Lung (tissue), 12 donors: Measurements from ENCODE around the gene SCD5. TPM values are rescaled to one million over a fixed set of nuclear protein-coding genes. Genes with fewer than 3 reads are reported as not detected.

Experiments
- ATAC-seq: fragments of 200-7000 bp; cut with Tn5 transposase; one replicate; pipeline ENCODE4 v1.9.1; 2020; ENCODE audit warnings: moderate number of reproducible peaks; ENCODE audit not compliant: insufficient read depth, low FRiP score
- DNase-seq, 3 donors: peaks; one replicate each; pipeline ENCODE4 v3.0.0-alpha.2; 2013 to 2017
- H3K27ac ChIP-seq, 2 donors: one replicate each; pipeline ENCODE4 v1.5.1; 2013; ENCODE audit warnings: mild to moderate bottlenecking in 2 of 2, moderate library complexity in 2 of 2, control low read depth in 1 of 2, inconsistent platforms in 1 of 2, low read depth in 1 of 2, low read length in 1 of 2
- H3K27me3 ChIP-seq, 3 donors: one replicate each; pipeline ENCODE4 v1.5.1; 2013; ENCODE audit warnings: low read length in 2 of 3; ENCODE audit not compliant: control insufficient read depth in 3 of 3, insufficient read depth in 3 of 3
- H3K36me3 ChIP-seq, 4 donors: one replicate each; pipeline ENCODE4 v1.5.1; 2013; ENCODE audit warnings: low read length in 4 of 4, mild to moderate bottlenecking in 1 of 4, moderate library complexity in 1 of 4; ENCODE audit not compliant: control insufficient read depth in 4 of 4, insufficient read depth in 4 of 4
- H3K4me1 ChIP-seq, 5 donors: one replicate each; pipeline ENCODE4 v1.5.1; 2013; ENCODE audit warnings: low read length in 5 of 5, mild to moderate bottlenecking in 2 of 5, moderate library complexity in 1 of 5; ENCODE audit not compliant: control insufficient read depth in 5 of 5, insufficient read depth in 5 of 5
- H3K4me3 ChIP-seq: one replicate; pipeline ENCODE4 v1.5.1; 2013; ENCODE audit warnings: mild to moderate bottlenecking, control low read depth, moderate library complexity
- H3K9ac ChIP-seq, 2 donors: one replicate each; pipeline ENCODE4 v1.5.1; 2013; ENCODE audit warnings: low read length in 2 of 2, control low read depth in 1 of 2; ENCODE audit not compliant: insufficient read depth in 1 of 2
- H3K9me3 ChIP-seq, 4 donors: one replicate each; pipeline ENCODE4 v1.5.1; 2013; ENCODE audit warnings: low read length in 3 of 4, mild to moderate bottlenecking in 1 of 4, moderate library complexity in 1 of 4; ENCODE audit not compliant: control insufficient read depth in 4 of 4, insufficient read depth in 3 of 4
- WGBS, 2 donors: extraction: QIAGEN DNeasy Blood & Tissue Kit; methylation state at CpG; one replicate each; pipeline ENCODE4 v1.1.7; 2013; 5-methylcytosine and 5-hydroxymethylcytosine counted together
- polyA plus RNA-seq, 2 donors: library from polyadenylated mRNA; stranded (reverse); fragments of 200-250 nt; gene quantifications; one replicate each; pipeline ENCODE4 v1.2.1, GENCODE V29; 2013
- total RNA-seq, 2 donors: library from RNA; depleted of rRNA in 1 of 2; stranded (reverse); fragments of >200 nt in 1 of 2; gene quantifications; one replicate each; pipeline ENCODE4 v1.2.1, GENCODE V29; 2014 to 2021
- TF ChIP-seq, protein P1 (sequence below): IDR thresholded peaks from 2 replicates; pipeline ENCODE4 v1.5.1; 2012; ENCODE audit warnings: mild to moderate bottlenecking; ENCODE audit errors: control extremely low read depth, extremely low read depth
- donor health status: control.
- donor health status: control.
- donor health status: Bipolar disorder and iron deficiency.
- donor health status: healthy.
- donor health status: DM: yes; HTN: yes; CAD: no.

SCD5 gene
- total and polyA plus RNA-seq, 4 donors: 5.0 to 22.6 (median 13.8) TPM

DNA sequence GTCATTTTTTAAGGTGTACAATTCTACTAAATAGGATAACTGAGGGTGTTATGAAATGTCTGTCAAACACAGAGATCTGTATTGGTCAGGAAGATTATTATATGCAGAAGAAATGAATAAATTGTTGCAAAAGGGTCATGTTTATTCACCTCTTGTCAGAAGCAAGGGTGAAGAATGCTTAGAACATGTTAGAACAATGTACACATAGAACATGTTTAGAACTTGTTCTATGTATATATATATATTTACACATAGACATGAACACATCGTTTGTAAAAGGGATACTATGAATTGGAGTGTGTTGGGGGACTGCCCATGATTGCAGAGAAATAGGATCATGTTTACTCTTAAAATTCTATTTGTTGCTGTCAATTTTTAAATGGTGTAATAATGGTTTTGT, 208.8 kb downstream of the SCD5 start:
- Histone ChIP-seq H3K27me3 (no peaks in the 10 kb centered on the region), H3K9me3 (no peaks in the 10 kb centered on the region), H3K4me3 (no peak overlapping the region), H3K36me3 (no peaks in the 10 kb centered on the region), H3K4me1 (peaks cover 0 to 14% (median 3%) of the 10 kb centered on the region in 5 donors), H3K9ac (no peak overlapping the region), H3K27ac (no peak overlapping the region)
- DNase-seq: no peak
- 65 to 72% methylated on average over 1 of the region's 1 CpG for WGBS, 2 donors
- ATAC-seq: no peak
- TF ChIP-seq, protein P1, sequence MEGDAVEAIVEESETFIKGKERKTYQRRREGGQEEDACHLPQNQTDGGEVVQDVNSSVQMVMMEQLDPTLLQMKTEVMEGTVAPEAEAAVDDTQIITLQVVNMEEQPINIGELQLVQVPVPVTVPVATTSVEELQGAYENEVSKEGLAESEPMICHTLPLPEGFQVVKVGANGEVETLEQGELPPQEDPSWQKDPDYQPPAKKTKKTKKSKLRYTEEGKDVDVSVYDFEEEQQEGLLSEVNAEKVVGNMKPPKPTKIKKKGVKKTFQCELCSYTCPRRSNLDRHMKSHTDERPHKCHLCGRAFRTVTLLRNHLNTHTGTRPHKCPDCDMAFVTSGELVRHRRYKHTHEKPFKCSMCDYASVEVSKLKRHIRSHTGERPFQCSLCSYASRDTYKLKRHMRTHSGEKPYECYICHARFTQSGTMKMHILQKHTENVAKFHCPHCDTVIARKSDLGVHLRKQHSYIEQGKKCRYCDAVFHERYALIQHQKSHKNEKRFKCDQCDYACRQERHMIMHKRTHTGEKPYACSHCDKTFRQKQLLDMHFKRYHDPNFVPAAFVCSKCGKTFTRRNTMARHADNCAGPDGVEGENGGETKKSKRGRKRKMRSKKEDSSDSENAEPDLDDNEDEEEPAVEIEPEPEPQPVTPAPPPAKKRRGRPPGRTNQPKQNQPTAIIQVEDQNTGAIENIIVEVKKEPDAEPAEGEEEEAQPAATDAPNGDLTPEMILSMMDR: no peak

DNA sequence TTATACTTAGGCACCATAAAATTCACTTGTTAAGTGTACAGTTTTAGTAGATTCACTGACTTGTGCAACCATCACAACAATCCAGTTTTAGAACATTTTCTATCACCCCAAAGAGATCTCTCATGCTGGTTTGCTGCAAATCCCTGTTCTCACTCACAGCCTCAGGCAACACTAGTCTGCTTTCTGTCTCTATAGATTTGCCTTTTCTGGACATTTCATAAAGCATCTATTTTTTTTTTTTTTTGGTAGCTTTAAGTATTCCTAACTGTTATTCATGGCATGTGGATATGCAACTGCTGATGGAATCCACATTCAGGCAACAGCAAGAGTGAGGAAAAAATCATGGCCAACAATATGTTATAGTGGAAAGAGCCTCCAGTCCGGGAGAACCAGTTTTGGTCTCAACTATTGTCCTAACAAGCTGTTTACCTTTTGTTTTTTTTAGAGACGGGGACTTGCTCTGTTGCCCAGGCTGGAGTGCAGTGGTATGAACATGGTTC, 209.8 kb downstream of the SCD5 start:
- TF ChIP-seq, protein P1: no peak
- no peaks in the 10 kb centered on the region for H3K27me3 ChIP-seq
- no peak overlapping the region for H3K9ac ChIP-seq
- no peak overlapping the region for H3K27ac ChIP-seq
- H3K9me3 ChIP-seq: no peaks in the 10 kb centered on the region
- no peak for DNase-seq
- H3K4me1 ChIP-seq: peaks cover 0 to 22% (median 4%) of the 10 kb centered on the region in 5 donors
- H3K4me3 ChIP-seq: no peak overlapping the region
- ATAC-seq: no peak
- WGBS, 2 donors: 88% methylated on average over 2 of the region's 2 CpGs
- no peaks in the 10 kb centered on the region for H3K36me3 ChIP-seq

DNA sequence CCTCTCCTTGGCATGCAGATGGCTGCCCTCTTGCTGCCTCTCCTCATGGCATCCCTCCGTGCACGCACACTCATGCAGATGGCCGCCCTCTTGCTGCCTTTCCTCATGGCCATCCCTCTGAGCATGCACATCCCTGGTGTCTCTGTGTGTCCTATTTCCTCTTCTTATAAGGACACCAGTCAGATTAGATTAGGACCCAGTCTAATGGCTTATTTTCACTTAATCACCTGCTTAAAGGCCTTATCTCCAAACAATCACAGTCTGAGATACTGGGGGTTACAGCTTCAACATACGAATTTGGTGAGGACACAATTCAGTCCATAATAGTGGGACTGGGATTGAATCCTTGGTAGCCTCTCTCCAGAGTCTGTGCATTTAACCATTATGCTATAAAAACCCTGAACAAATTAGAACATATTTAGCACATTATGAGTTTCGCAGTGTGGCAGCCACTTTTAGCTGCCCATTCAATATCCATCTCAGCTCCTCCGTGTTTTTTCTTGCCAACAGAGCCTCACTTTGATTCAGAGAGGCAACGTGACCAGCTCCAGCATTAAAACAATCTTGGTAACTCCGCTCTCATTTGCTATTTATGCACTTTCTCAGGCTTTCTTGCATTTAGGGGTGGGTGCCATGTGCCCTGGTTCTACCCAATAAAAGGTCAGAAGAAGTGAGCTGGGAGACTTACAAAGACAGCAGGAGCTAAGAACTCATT, 210.6 kb downstream of the SCD5 start:
- Histone ChIP-seq H3K36me3 (no peaks in the 10 kb centered on the region), H3K4me3 (no peak overlapping the region), H3K9ac (no peak overlapping the region), H3K4me1 (peaks cover 0 to 26% (median 4%) of the 10 kb centered on the region in 5 donors), H3K27me3 (no peaks in the 10 kb centered on the region), H3K27ac (no peak overlapping the region), H3K9me3 (no peaks in the 10 kb centered on the region)
- ATAC-seq (no peak), DNase-seq (no peak)
- TF ChIP-seq, protein P1: no peak
- 84 to 89% methylated on average over 8 of the region's 8 CpGs for WGBS, 2 donors
